LHCN-M2 (cell line): Measurements from ENCODE around the gene TGFBR3. TPM values are rescaled to one million over a fixed set of nuclear protein-coding genes. Genes with fewer than 3 reads are reported as not detected.

Experiments used
- DNase-seq: peaks from one replicate; pipeline ENCODE4 v3.0.0-alpha.2; 2012; ENCODE audit warnings: low read depth
- total RNA-seq: library from RNA; depleted of rRNA; stranded (reverse); fragments of >200 nt; gene quantifications from 2 replicates; pipeline ENCODE4 v1.2.3, GENCODE V29; 2014

Gene TGFBR3
- total RNA-seq, 1 experiment from 2014 or later: 2.6 TPM

- DNase-seq: no peak
Measured at GRCh38 chr1:91783423-91784170, 102.4 kb downstream of the TGFBR3 start.

DNA sequence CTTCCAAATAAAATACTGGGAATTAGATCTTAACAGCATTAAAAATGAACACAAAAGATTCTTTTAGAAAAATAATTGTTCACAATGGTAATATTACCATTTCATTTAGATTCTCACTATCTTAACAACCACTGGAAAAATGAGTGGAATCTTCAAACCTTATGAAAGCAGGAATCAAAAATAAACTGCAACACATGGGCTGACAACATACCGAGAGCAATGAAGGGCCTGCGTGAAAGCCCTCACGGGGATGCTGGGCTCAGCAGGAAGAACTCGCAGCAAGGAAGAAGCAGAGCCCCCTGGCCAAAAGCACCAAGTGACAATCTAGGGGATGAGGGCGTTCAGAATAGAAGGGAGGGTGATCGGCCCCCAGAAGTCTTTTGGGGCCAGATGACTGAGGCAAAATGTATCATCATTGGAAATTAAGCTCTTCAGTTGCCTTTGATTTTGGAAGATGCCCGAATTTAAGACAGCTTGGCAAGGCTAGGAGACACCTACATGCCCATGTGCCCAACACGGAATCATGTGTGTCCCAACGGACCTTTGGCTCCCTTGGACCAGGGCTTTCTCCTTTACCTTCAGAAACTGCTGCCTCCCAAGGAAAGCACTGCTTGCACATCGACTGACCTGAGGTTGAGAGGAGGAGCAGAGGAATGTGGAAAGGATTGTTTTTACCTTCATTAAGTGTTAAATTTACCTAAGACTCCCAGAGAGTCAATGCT lies 103.9 kb downstream of the TGFBR3 start:
- DNase-seq: no peak

- no peak for DNase-seq
Measured at GRCh38 chr1:91781371-91781825, 104.6 kb downstream of the TGFBR3 start.

DNA sequence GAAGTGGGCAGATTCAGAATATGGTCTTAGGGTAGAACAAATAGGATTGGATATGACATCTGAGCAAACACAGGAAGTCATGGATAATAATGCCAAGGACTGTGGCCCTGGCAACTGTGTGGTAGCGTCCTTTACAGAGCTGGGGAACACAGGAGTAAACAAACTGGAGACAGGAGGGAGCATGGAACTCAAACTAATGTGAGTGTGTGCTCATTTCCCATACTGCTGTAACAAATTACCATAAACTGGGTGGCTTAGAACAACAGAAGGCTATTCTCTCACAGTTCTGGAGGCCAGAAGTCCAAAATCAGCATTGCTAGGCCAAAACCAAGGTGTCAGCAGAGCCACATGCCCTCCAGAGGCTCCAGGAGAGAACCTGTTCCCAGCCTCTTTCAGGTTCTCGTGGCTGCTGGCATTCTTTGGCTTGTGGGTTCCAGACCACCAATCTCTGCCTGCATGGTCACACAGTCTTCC lies 106.4 kb downstream of the TGFBR3 start:
- no peak for DNase-seq

DNA sequence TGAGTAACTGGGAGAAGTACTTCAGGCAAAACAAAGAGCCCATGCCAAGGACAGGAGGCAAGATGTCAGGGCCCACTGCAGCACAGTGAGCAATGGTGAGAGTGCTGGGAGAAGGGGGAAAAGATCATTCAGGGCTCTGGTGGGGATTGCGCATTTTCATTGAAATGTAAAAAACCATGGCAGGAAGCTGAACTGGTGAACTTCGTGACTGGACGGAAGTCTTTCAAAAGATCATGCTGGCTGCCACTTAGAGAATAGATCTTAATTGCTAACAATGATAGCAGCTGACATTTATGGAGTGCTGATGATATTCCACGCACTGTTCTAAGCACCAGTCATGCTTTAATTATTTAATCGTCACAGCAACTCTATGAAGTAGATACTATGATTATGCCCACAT lies 107.0 kb downstream of the TGFBR3 start:
- no peak for DNase-seq

DNA sequence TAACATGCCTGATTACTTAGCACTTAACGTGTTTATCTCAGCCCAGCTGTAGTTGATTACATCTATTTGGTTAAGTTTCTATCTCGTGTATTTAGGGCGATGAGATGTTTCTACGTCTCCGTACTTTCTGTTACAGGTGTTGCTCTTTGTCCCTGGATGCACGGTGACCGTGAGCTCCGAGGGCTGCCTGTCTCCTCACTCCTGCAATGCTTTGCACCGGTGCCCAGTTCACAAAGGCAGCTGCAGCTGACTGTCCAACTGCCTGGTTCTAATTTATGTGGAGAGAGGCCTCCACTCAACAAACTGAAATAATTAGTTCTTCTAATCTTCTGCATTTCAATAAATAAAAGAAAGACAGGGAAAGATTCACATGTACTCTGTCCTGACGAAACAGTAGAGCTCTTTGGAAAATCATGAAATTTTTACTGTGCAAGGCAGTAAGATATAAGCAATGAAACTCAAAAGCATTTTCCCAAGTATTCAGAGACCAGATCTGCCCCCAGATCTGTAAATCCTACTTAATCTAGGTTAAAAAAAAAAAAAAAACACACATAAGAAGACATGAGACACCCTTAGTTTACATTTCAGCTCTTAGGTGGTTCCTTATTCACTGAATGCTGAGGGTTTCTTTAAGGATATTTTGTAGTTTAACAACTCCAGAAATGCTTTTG lies 108.2 kb downstream of the TGFBR3 start:
- DNase-seq: no peak

DNA sequence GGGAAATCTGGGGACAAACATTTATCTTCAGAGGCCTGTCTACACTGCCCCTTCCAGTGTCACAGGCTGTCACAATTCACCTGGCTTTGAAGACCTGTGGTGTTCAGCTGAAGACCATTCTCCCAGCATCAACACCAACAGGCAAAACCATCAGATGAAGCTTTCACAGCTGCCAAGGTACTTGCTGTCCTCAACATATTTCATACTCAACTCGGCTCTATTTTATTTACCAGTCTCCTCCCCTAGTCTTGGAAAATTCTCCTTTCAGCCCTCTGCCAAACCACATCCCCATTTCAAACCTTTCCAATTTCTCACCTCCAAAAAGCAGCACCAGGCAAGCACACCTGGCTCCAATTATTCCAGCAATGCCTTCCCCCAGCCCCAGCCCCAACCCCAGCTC lies 108.8 kb downstream of the TGFBR3 start:
- no peak for DNase-seq

DNA sequence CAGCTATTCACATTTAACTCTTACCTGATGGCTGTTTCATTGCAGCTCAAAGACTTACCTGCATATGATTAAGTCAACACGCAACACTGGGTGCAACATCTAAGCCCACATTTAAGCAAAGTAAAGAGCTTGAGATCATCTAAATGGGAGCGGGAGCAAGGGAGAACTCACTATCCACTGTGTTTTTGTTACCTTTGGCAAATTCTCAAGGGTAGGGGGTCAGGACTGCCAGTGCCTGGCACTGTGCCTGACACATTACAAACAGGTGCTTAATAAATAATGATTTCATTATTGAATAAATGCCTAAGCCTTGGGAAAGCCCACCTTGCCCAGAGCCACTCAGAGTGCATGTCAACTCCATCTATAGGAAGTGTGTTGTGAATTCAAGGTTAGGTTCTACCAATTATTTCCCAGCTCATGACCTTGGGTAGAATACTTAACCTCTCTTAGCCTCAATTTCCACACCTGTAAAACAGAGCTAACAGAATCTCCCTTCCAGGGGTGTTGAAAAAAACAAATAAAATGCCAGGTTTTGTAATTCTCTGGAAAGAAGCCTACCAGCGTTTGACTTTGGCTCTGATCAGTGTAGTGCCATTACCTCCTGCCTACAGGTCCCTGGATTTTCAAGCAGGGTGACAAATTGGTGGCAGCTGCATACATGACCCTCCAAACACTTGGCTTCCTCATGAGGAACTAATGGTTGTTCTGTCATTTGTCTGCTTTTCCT lies 109.7 kb downstream of the TGFBR3 start:
- no peak for DNase-seq

DNA sequence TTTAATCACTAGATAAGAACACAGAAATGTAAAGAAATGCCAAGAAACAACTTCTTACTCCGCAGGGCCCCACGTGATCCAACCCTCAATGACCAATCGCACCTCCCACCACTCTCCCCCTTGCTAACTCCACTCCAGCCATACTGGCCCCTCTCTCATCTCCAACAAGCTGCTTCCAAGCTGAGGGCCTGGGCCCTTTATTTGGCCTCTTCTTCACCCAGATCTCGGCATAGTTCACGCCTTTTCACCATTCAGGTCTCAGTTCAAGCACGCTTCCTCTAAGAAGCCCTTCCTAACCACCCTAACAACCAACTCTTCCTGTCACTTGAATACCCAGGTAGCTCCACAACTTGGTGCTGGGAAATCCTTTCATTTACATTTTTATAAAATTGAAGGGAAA lies 110.7 kb downstream of the TGFBR3 start:
- no peak for DNase-seq

DNA sequence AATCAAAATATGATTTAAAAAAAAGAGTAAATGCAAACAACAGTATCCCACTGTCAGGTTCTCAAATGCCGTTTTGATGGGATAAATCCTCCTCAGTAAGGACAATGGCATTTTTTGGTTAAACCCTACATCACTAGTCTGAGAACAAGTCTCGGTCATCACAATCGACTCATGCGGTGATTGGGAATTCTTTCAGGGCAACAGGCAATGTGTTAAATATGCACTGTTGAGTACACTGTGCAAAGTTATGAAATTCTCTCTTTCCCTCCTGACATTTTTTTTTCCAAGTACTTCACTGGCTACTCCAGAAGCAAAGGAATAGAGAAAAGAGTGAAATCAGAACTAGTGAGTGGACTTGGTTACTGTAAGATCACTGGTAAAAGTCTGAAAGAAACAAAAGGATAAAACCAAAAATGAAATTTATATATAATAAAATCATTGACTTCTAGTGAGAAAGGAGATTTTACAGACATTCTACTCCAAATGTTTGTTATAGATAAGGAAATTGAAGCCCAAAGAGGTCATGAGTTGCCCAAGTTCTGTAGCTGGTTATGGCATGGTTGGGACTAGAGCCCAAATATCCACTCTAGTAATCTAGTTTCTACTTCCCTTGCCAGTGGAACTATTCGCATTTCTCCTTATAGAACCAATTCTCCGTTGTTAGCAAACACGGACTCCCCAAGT lies 111.3 kb downstream of the TGFBR3 start:
- DNase-seq: peak; percentile 53

- no peak for DNase-seq
Measured at GRCh38 chr1:91771717-91772116, 114.2 kb downstream of the TGFBR3 start.

- no peak for DNase-seq
Measured at GRCh38 chr1:91770667-91771268, 115.2 kb downstream of the TGFBR3 start.

GRCh38 chr1:91769742-91770141 lies 116.2 kb downstream of the TGFBR3 start:
- DNase-seq: peak; percentile 66

DNA sequence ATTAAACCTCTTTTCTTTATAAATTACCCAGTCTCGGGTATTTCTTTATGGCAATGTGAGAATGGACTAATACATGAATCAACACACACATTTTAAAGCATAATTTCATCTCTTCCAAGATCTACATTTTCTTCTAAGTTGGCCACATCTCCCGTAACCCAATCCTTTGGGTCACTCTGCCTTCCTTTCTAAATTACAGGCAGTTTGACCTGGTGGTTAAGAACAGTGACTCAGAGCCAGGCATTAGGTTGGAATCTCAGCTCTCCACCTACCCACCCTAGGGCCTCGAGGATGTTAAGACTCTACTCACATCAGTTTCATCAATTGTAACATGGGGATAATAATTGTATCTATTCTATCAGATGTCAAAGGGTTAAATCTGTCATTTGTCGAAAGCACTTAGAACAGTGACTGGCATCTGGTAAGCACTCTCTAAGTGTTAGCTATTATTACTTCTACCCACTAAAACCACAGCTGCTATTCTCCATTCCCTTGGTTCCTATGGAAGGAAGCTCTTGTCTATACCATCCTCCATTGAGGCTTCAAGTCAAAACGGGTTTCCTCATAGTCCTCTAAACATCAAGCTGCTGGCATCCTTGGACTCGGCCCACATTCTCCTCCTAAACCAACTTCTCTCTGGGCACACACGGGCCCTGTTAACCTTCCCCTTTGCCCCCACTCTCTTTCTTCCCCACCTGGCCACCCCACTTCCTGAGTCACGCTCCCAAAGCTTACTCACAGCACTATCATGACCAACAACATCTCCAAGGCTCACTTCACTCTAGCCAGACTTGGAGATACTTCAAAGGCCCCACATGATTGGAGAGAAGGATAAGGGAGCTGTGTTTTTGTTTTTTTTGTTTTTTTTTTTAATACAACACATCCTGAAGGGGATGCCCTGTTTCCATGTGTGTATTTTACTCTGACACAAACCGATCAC lies 116.9 kb downstream of the TGFBR3 start:
- peak; percentile 67 for DNase-seq

- no peak for DNase-seq
Measured at GRCh38 chr1:91768120-91768519, 117.8 kb downstream of the TGFBR3 start.

GRCh38 chr1:91766883-91767282 lies 119.1 kb downstream of the TGFBR3 start:
- DNase-seq: no peak

GRCh38 chr1:91765880-91766443 lies 120.0 kb downstream of the TGFBR3 start:
- no peak for DNase-seq

GRCh38 chr1:91765293-91765692 lies 120.7 kb downstream of the TGFBR3 start:
- DNase-seq: no peak

- no peak for DNase-seq
Measured at GRCh38 chr1:91764471-91765115, 121.4 kb downstream of the TGFBR3 start.
